ENCODE data around the gene USH2A.

Gene USH2A

DNA sequence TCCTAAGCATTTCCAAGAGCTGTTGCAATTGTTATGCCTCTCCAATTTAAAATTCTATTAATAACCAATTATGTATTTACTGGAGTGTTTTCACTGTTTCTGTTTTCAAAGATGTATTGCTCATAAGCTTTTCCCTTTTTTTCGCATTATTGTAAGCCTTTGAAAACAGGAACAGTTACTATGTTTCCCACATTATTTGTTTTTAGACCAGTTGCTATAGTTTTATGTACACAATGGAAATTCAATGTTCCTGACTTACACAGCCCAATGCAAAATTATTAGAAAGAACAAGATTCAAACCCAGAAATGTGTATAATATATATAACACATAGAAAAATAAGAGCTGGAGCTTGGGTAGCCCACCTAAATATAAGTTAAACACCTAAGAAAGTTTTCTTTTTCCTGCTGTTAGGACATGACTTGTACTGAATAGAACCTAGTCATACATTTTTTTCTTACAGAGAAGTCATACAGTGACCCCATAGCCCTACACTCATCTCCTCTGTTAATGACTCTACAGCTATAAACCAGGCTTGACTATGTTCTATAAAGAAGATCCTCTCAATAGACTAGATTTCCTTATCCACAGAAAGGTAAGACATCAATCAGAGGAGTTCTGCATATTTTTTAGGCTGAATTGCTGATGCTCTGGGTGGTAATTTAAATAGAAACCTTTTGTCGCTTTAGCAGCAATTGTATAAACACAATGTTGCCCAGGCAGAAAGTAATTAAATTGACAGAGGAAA, 299.6 kb downstream of the USH2A start:
- no peak for DNase-seq

DNA sequence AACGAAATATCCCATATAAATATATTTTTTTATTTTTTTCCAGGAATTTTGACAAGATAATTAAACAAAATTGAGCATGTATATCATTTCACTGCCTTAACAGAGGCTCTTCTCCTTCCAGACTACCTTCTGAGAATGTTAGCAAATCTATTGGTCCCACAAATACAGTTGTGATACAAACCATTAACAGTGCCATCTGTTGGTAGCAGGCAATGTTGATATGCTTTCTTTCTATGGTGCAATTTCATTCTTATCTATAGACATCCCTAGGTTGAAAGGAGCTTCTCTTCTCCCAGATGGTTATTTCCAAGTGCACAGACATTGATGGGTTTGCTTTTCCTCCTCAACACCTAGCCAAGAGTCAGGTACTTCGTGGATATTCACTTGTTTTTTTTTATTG, 303.6 kb downstream of the USH2A start:
- no peak for DNase-seq

DNA sequence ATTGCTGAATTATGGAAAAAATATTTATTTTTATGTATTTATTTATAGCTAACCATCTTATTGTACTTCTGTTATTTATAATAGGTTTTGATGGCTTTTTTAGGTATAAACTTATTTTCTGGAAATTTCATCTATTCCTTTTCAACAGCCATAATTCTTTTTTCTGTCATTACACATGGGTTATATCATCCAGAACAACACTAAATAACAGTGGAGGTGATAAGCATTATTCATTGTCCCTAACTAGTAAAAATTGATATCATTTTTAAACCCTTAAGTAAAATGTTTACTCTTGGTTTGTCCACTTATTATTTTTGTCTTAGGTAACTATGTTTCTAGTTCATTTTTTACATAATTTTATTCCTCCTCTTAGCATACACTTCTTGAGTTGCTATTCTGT, 309.1 kb downstream of the USH2A start:
- no peak for DNase-seq

DNA sequence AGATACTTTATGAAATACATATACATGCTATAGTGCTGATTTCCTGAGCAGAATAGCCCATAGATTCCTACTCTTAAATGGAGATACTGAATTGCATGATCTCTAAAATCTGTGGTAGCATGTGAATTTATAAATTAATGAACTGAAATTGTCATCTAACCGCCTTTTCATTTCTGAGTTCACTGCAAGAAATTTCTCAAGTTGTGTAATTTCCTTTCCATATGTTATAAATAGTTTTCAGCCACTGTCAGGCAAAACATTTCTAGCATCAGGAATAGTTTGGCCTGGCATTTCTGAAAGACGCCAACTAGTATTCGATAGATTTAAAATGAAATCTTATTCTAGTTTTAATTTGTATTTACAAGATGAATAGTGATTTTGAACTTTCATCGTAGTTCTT, 310.1 kb downstream of the USH2A start:
- no peak for DNase-seq

DNA sequence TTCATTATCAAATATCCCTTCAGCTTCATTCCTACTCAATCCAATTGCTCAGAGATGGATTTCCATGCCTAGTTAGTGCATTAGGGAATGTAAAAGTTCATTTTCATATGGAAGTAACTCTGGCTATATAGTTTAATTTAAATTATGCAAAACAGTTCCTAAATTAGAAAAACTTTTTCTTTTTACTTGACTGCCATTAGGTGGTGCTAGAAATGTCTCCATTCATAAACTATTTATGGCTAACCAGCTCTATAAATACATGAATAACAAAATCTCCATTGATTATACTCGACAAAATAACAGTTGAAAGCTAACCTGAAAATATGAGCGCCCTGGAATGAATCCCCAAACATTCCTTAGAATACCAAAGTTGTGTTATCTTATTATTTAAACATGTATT, 311.4 kb downstream of the USH2A start:
- no peak for DNase-seq

DNA sequence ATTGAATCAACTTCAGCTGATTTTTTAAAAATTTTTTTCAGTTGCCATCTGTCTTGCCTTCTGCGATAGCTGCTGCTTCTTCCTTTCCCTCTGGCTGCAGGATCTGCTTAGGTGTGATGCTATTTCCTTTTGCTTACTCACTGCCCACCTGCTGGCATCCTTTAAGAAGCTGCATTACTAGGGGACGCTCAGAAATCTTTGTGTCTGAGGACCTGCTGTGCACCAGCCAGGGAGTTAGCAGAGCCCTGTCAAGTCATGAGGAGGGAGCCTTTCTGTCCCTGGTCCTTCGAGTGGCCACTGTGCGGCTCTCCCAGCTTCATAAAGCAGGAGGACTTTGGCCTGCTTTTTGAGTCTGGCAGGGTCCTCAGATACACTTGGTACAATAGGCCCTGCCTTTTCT, 327.8 kb downstream of the USH2A start:
- DNase-seq, result no peak

DNA sequence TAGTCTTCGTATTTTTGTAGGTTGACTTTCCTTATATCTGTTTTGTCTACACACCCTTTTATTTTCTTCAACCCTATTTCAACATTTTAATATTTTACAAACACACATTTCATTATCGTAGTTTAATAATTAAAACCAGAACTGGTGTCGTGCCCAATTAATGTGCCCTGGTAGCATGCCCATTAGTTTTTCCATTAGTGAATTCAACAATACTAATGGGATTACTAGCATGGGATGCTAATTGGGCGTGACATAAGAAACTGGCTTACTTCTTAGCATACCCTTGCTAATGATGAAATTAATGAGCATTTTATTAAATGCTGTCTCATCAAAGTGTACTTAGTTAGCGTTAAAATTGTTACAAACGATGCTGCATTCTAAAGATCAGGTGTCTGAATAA, 332.7 kb downstream of the USH2A start:
- no peak for DNase-seq

DNA sequence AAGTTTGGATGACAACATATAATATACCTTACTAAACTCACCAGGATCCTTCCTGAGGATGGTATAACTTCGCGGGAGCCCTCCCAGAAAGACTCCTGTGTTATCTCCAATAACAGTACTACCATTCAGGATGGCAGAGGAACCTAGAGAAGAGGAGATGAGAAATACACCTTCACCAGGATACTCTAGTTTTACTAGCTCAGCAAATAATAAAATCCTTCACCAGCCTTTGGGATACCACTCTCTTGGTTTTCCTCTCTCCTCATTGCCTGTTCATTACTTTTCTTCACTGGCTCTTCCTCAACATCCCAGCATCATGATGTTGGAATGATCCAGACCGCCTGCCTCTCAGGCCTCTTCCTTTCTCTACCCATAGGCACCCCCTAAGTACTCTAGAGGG, 336.6 kb downstream of the USH2A start:
- no peak for DNase-seq

DNA sequence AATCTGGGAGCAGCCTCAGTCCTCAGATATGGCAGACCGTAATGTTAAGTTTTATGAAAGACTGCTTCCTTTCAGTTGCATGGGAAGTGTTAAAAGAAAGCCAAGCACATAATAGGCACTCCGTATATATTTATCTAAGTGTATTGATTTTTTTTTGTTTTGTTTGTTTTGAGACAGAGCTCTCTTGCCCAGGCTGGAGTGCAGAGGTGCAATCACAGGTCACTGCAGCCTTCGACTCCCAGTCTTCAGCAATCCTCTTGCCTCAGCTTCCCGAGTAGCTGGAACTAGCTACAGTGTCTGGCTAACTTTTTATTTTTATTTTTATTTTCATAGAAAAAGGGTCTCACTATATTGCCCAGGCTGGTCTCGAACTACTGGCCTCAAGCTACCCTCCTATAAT, 341.8 kb downstream of the USH2A start:
- no peak for DNase-seq

DNA sequence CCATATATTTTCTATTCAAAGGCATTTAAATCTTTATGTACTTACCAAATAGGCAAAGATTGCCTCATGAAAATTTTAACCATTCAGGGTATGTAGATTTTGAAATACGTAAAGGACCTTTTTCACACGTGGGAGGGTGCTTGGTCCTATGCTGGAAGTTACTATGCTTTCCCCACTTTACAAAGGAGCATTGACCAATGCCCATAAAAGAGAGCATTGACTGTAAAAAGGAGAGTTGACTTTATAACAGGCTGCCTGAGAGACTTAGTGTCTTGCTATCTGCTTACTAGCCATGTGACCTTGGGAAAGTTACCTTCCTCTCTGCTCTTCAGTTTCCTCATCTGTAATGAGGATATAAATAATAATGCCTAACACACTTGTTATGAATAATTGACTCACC, 346.5 kb downstream of the USH2A start:
- DNase-seq, result no peak

DNA sequence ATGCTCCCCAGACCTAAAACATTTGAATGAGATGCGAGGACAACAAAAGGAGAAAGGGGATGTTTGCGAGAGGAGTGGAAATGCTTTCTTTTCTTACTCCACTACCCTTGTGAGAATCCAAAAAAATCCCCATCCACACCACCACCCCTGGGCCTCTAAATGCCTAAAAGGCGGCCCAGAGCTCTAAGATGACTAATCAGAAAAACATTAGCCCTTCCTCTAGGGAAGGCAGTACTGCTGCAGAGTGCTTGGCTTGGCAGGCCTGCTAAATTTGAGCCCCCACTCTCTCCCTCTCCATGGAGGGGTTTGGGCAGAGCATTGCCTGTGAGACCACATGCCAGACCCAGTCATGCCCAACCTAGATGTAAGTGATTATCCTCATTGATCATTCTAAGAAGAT, 347.9 kb downstream of the USH2A start:
- DNase-seq, result no peak

DNA sequence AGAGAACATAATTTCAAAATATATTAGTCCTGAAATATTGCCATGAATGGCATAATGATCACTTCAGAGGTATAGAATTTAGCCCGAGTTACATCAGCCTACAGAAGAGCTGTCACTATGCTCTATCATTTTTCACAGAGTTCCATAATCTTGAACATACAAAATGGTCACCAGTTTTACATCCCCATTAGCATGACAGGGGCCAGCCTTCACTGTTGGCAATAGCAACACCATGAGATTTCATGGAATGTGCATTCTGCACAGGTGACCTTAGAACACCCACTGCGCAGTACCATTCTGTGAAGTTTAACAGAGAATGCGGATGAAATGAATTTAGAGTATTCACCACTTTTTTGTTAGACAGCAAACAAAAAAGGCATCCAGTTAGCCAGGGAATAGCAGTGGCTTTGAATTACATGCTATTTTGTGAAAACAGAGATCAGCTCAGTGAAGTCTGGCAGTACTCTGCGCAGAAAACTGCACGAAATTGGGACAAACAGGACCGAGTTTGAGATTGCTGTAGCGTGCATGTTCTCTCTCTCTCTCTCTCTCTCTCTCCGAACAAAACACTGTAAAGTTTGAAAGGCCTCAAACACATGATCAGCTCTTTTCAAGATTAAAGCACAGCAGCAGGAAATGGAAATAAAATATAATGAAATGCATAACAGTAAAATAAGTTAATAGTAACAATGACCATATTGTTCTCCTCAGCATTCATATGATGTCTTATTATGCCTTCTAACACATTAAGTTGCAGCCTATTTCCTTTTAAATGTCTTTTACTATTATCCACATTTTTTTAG, 349.3 kb downstream of the USH2A start:
- DNase-seq, result no peak

DNA sequence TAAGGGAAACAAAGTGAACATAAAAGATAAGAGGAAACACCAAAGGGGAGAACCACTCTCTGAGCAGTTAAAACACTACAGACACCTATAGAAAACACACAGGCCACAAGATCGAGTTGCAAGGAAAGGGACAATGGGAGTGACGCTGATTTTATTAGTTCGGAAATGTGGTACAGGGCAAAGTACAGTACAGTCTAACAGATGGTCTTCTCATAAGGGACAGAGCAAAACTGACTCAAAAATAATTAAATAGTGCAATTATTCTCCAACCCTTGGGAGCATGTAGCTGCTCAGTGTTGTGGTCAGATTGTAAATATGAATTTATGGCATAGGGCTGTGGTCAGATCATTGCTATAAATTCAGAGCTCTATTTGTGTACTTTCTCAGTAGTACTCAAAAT, 352.0 kb downstream of the USH2A start:
- DNase-seq, result peak; percentile 80

DNA sequence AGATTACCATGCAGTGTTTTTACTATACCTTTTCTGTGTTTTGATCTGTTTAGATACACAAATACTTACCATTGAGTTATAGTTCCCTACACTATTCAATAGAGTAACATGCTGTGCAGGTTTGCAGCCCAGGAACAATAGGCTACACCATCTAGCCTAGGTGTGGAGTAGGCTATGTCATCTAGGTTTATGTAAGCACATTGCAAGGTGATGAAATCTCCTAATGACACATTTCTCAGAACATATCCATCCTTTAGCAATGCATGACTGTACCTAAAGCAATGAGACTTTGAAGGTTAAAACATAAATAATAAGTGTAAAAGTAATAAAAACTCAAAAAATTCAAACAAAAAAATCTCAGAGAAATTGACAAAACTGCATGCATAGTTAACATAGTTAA, 358.6 kb downstream of the USH2A start:
- DNase-seq, result no peak

DNA sequence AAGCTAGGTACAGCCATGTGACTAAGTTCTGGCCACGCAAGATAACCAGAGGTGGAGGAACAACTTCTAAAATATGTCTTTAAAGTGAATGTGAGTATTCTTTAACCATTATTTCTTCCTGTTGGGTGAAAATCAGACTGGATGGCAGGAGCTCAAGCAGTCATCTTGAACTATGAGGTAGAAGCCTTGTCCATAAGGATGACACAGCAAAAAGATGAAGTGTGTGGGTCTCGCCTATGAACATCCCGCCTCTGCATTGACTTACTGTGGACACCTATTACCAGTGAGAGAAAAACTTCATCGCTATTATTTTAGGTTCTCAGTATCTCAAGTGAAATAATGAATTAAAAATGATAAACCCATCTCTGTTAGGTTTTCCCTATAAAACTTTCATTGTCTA, 365.3 kb downstream of the USH2A start:
- DNase-seq, result no peak

DNA sequence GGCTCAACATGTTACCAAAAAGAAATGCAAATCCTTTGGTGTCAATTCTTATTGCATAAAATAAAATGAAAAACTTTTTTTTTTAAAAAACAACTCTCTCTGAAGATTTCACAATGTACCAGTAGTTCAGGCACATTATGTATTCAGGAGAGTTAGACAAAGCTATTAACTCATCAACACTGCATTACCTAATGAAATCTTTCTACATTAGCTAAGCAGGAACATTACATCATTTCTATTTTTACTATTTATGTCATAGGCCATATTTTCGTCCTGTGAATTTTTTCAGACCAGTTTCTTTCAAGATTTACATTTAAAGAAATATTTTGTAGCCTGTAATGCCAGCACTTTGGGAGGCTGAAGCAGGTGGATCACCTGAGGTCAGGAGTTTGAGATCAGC, 366.2 kb downstream of the USH2A start:
- no peak for DNase-seq

DNA sequence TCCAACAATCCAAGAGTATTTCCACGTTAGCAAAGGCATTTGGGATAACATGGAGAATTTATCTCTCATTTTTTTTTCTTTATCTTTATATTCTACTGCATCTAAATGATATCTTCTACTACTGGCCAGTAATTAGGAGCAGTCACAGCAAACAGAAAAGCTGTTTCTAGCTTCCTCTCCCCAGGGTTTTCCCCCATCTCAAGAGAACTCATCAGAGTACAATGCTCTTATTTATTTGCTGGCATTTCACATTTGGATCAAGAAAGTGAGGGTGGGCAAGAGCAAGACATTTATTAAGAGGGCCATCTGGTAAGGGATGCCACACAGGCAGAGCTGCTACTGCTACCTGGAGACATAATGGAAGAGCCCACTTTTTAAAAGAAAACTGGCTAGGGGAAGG, 368.2 kb downstream of the USH2A start:
- DNase-seq, result no peak

DNA sequence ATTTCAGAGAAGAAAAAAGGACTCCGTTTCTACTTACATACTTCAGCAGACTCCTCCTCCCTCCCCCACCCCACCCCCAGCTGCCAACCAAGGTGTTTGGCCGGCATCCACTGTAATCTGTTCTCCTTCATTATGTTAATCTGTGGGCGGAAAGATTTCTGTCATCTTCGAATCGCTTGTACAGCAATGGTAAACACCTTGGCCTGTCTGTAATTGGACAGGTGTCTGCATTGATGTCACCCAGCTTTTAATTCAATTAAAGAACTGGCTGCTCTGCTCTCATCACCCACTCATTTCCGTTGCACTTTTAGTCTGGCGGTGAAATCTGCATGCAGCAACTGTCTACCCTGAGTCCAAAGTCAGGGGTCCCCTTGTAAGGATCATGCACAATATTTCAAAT, 368.6 kb downstream of the USH2A start:
- DNase-seq, result peak; percentile 9

DNA sequence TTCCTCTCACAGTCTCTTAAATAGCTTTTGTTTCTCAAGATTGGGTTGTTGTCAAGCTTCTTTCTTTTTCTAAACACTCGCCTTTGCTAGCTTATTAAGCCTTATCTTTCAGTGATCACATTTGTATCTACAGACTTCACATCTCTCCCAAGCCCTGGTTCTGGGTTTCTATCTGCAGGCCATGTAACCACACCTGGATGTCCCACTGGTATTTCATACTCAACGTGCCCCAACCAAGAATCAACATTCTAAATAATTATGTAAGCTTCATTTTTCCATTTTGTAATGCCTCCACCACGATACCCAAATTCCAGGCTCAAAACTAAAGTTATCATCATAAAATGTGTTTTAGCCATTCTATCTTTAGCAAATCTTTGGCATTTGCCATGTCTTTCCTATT, 372.2 kb downstream of the USH2A start:
- DNase-seq, result no peak

DNA sequence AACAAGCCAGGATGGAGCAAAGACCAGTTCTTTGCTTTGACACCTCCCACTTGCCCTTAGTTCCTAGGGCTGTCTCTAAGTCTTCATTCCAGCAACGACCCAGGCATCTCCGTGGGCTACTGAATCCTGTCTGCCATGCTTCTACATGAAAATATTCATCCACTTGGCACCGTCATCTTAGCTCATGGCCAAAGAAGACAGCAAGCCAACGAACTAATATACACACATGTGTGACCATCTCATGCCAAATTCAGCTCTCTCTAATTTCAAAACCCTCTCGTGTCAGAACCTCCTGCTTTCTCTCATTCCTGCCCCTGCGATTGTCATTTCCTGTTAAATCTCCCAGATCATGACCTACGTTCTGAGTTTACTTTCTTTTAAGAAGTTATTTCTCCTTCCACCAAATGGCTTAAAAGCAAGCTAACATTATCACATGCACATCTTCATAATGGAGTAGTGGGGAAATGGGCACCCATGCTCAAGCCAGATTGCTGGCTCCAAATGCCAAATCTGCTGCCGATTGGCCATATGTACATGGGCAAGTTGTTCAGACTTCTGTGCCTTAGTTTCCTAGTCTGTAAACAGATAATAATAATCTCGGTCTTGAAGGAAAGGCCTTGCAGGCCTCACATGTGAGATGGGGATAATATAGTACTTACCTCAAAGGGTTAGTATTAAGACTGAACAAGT, 373.4 kb downstream of the USH2A start:
- DNase-seq, result no peak

DNA sequence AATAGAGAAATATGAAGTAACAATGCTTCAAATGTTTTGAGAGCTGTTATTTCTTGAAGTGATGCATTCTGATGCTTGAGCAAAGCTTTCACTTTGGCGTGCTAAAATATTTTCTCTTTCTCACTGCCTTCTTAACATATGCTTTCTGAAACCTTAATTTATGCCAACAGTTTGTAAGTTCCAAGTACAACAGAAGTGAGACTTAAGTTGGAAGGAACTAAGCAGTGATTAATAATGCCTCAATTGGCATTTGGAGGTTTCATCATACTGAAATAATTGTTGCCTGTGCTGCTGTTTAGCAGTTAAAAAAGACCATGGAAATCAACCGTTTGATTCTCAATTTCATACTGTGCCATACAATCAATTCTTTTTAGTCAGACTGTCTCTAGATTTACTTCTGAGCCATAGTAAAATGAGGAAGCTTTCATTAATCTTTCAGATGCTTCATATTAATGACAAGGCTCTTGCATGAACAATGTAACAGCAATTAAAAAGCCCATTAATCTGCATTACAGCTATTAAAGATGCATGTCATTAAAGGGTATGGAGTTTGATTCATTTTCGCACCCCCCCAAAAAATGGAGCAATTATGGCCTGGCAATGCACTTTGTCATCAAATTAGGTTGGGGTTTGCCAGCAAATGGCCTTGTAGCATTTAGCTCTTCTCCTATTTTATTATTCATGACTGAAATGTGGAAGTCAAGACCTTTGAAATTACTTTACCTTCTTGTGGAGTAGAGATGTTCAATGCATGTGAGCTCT, 375.3 kb downstream of the USH2A start:
- DNase-seq, result no peak

DNA sequence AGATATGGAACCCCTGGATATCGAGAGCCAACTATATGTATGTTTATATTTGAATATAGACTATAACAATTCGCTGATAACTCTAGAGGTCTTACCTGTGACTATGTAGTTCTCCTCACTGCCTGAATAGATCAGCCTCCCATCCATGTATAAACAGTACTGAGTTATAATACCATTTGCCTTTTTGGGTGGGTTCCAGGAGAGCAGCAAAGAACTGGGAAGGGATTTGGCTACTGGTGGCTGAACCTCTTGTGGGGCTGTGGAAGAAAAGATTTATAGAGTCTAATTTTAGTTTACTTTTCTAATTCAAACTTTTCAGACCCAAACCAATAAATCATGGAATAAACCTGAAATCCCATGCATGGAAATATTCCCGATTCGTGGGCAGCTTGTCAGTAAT, 376.9 kb downstream of the USH2A start:
- DNase-seq, result no peak

DNA sequence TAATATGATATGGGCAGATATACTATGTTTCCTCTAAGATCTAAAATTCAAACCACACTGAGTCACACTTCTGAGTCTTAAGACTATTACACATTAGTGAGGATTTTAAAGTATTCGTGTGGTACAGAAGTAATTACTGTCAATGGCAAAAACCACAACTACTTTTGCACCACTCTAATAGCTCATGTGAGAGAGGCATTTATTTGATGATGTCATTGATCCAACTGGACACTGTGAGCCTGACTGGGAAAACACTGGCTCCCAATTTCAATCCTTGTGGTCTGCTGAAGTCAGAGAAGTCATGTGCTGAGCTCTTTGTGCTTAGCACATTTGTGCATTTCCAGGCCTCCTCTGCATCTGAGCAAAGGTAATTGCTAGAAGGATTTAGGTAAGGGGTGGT, 377.8 kb downstream of the USH2A start:
- no peak for DNase-seq
